ENCODE data around the gene CTNNB1. TPM values are rescaled to one million over a fixed set of nuclear protein-coding genes. Genes with fewer than 3 reads are reported as not detected.

CTNNB1 gene
- total and polyA plus RNA-seq, 2 of the 4 experiments (the other 2 are of a cell fraction) = 364 to 1,677 TPM

- BruUV-seq (replicated peaks) = no TSS peak
- no peak for TF ChIP-seq MXI1 (IDR thresholded peaks at IDR 0.05; ENCODE audit: borderline replicate concordance, low read depth, low read length)
- TF ChIP-seq NFE2L2 (IDR thresholded peaks at IDR 0.05; ENCODE audit: low read depth, low read length) = no peak
- TF ChIP-seq CTCF (conservative IDR thresholded peaks at IDR 0.05; ENCODE audit: low read depth, low read length) = no peak
- no peak for TF ChIP-seq SMC3 (IDR thresholded peaks at IDR 0.05; ENCODE audit: low read depth, low read length)
- no peak for TF ChIP-seq CEBPB (IDR thresholded peaks at IDR 0.05; ENCODE audit: low read depth, low read length)
- no peak for TF ChIP-seq RAD21 (IDR thresholded peaks at IDR 0.05; ENCODE audit: low read length)
- TF ChIP-seq RCOR1 (IDR thresholded peaks at IDR 0.05; ENCODE audit: insufficient replicate concordance, low read length) = no peak
- no peak for TF ChIP-seq POLR2A (IDR thresholded peaks at IDR 0.05; ENCODE audit: low read depth, low read length)
- no peak for TF ChIP-seq FOS (IDR thresholded peaks at IDR 0.05; ENCODE audit: low read depth, low read length)
- TF ChIP-seq RFX5 (IDR thresholded peaks at IDR 0.05; ENCODE audit: low read depth, low read length) = no peak
- TF ChIP-seq BHLHE40 (IDR thresholded peaks at IDR 0.05; ENCODE audit: low read depth, low read length) = no peak
- no peak for TF ChIP-seq CHD1 (IDR thresholded peaks at IDR 0.05; ENCODE audit: low read depth, low read length)
- TF ChIP-seq ELK1 (IDR thresholded peaks at IDR 0.05; ENCODE audit: borderline replicate concordance, low read depth, low read length) = no peak
- TF ChIP-seq MAFK (IDR thresholded peaks at IDR 0.05; ENCODE audit: low read depth, low read length) = no peak
- TF ChIP-seq USF2 (IDR thresholded peaks at IDR 0.05; ENCODE audit: low read depth, low read length) = no peak
- TF ChIP-seq MAZ (IDR thresholded peaks at IDR 0.05; ENCODE audit: borderline replicate concordance, low read depth, low read length) = no peak
- H3K4ac ChIP-seq (ENCODE audit: low read depth, low read length) = no peak overlapping the region
- H3K79me1 ChIP-seq (ENCODE audit: low read depth in 1 of 2, low read length in 2 of 2) = peaks cover 4 to 37% of the 10 kb centered on the region in 2 experiments; a peak in 3 of 4 replicates
- no peaks in the 10 kb centered on the region for H3K36me3 ChIP-seq (ENCODE audit: control insufficient read depth, insufficient read depth, low read length)
- H3K9ac ChIP-seq (ENCODE audit: low read depth, low read length) = no peak overlapping the region
- ATAC-seq (ENCODE audit: low read depth) = no peak
- CTCF ChIA-PET = no interaction called here
- no peak overlapping the region for H3K18ac ChIP-seq (ENCODE audit: low read depth, low read length)
- H2BK15ac ChIP-seq (ENCODE audit: low read depth, low read length) = no peak overlapping the region
- H2BK20ac ChIP-seq (ENCODE audit: low read depth, low read length) = no peak overlapping the region
- in situ Hi-C loops (cut with MboI; ENCODE audit: low sequenced_read_pairs) (loop anchor here (25.0 kb wide), 1 partner anchor 470 kb away; no protein-coding TSS in a partner anchor), intact Hi-C loops (cut with micrococcal nuclease) (no loop called here), dilution Hi-C loops (cut with HindIII; ENCODE audit: low sequenced_read_pairs, unreplicated experiment) (no loop called here)
- H2BK120ac ChIP-seq (ENCODE audit: low read depth, low read length) = no peak overlapping the region
- no peak overlapping the region for H3K4me3 ChIP-seq (ENCODE audit: insufficient read depth, low read depth, low read length)
- no peak overlapping the region for H2AFZ ChIP-seq (replicated peaks; ENCODE audit: low read length, poor library complexity)
- no peak overlapping the region for H3K4me2 ChIP-seq (ENCODE audit: low read depth, low read length)
- H3K56ac ChIP-seq (ENCODE audit: extremely low read depth, insufficient read depth, low read length) = no peak overlapping the region
- H2AK9ac ChIP-seq (replicated peaks; ENCODE audit: low read depth, low read length, poor library complexity) = no peak overlapping the region
- H3K4me1 ChIP-seq (ENCODE audit: control insufficient read depth, insufficient read depth, low read length) = peaks cover 3% of the 10 kb centered on the region
- peaks cover 92% of the 10 kb centered on the region for H4K20me1 ChIP-seq (ENCODE audit: insufficient read depth, low read length)
- POLR2A ChIA-PET (ENCODE audit: unreplicated experiment) = no interaction called here
- no peak overlapping the region for H2AK5ac ChIP-seq (ENCODE audit: low read depth, low read length)
- WGBS, 2 experiments (ENCODE audit: extremely low coverage in 2 of 2, insufficient read length in 1 of 2) = no CpG with 5 or more reads among the region's 1 CpG
- H3K14ac ChIP-seq (replicated peaks; ENCODE audit: low read depth, low read length) = no peak overlapping the region
- DNase-seq = no peak
- no peaks in the 10 kb centered on the region for H3K9me3 ChIP-seq (ENCODE audit: control insufficient read depth, insufficient read depth, low read length)
- no peak overlapping the region for H4K5ac ChIP-seq (ENCODE audit: low read depth, low read length)
- no peak overlapping the region for H4K91ac ChIP-seq (ENCODE audit: insufficient read depth, low read depth, low read length)
- H2BK5ac ChIP-seq (ENCODE audit: low read depth, low read length, poor library complexity, severe bottlenecking) = no peak overlapping the region
- no peak overlapping the region for H4K8ac ChIP-seq (ENCODE audit: low read depth in 2 of 2, low read length in 2 of 2)
- no peaks in the 10 kb centered on the region for H3K27me3 ChIP-seq (ENCODE audit: control insufficient read depth, insufficient read depth, low read length)
- peaks cover 13% of the 10 kb centered on the region for H3K9me1 ChIP-seq (ENCODE audit: insufficient read depth, low read length)
- no peak overlapping the region for H3K27ac ChIP-seq (ENCODE audit: insufficient read depth, low read length)
- H3K23ac ChIP-seq (ENCODE audit: low read depth, low read length) = no peak overlapping the region
Measured at GRCh38 chr3:41216993-41217392, 17.7 kb downstream of the CTNNB1 start.
